ENCODE results near the gene FHOD3.

GRCh38 chr18:36511791-36512352, 214.4 kb downstream of the FHOD3 start:
- TF ChIP-seq EP300 (IDR thresholded peaks at IDR 0.05; ENCODE audit: borderline replicate concordance): no peak
- TF ChIP-seq YY1 (IDR thresholded peaks at IDR 0.05; ENCODE audit: low read depth): no peak
- no peak for TF ChIP-seq REST (IDR thresholded peaks at IDR 0.05; ENCODE audit: low read depth)
- no peak for TF ChIP-seq EGR1 (IDR thresholded peaks at IDR 0.05)
- no peak for TF ChIP-seq FOXM1 (IDR thresholded peaks at IDR 0.05; ENCODE audit: borderline replicate concordance, low read depth)
- TF ChIP-seq TCF12 (IDR thresholded peaks at IDR 0.05; ENCODE audit: low read depth): no peak
- no peak for TF ChIP-seq TAF1 (IDR thresholded peaks at IDR 0.05; ENCODE audit: low read depth)
- no peak for TF ChIP-seq CREB1 (IDR thresholded peaks at IDR 0.05; ENCODE audit: low read depth)
- no peak for TF ChIP-seq ZBTB7A (IDR thresholded peaks at IDR 0.05; ENCODE audit: low read depth)
- TF ChIP-seq MAX (IDR thresholded peaks at IDR 0.05): no peak
- TF ChIP-seq, protein P1, sequence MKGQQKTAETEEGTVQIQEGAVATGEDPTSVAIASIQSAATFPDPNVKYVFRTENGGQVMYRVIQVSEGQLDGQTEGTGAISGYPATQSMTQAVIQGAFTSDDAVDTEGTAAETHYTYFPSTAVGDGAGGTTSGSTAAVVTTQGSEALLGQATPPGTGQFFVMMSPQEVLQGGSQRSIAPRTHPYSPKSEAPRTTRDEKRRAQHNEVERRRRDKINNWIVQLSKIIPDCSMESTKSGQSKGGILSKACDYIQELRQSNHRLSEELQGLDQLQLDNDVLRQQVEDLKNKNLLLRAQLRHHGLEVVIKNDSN (IDR thresholded peaks at IDR 0.05): no peak
- no peak for TF ChIP-seq RAD21 (IDR thresholded peaks at IDR 0.05; ENCODE audit: low read depth)
- no peak for TF ChIP-seq NFIC (IDR thresholded peaks at IDR 0.05)
- no peak for TF ChIP-seq TEAD4 (IDR thresholded peaks at IDR 0.05)

Measured in Ishikawa (cell line).